Gastrocnemius medialis (tissue), 4 donors: ENCODE results near the gene RBCK1.

Source experiments
- CTCF ChIP-seq, 5 experiments: fragments of 450-650 bp in 3 of 5; fragments of 200-600 bp in 2 of 5; sonication (generic) in 2 of 5; IDR thresholded peaks in 4 of 5; conservative IDR thresholded peaks in 1 of 5; 1 replicate in 4 of 5; 2 replicates in 1 of 5; pipeline ENCODE4 v1.5.1; 2016 to 2019; ENCODE audit warnings: antibody characterized with exemption in 5 of 5, mild to moderate bottlenecking in 3 of 5, moderate library complexity in 3 of 5
- POLR2A ChIP-seq, 2 donors: fragments of 450-650 bp; IDR thresholded peaks; one replicate each; pipeline ENCODE4 v1.6.1; 2017; ENCODE audit warnings: antibody characterized with exemption in 2 of 2, mild to moderate bottlenecking in 2 of 2, moderate library complexity in 2 of 2

- no peak for TF ChIP-seq CTCF (IDR thresholded peaks at IDR 0.05 in 4 of 5, conservative IDR thresholded peaks at IDR 0.05 in 1 of 5)
- no peak for TF ChIP-seq POLR2A (IDR thresholded peaks at IDR 0.05)
Measured at GRCh38 chr20:378961-379336, 29.1 kb upstream of the RBCK1 start.
